Heart right ventricle (tissue), 16 donors: Measurements from ENCODE around the gene S100A2. TPM values are rescaled to one million over a fixed set of nuclear protein-coding genes. Genes with fewer than 3 reads are reported as not detected.

Source experiments
- ATAC-seq, 8 donors: fragments of 200-7000 bp; cut with Tn5 transposase; one replicate each; pipeline ENCODE4 v1.9.1; 2020; ENCODE audit warnings: mild to moderate bottlenecking in 8 of 8, moderate library complexity in 8 of 8, moderate number of reproducible peaks in 1 of 8
- DNase-seq, 2 donors: peaks; one replicate each; pipeline ENCODE4 v3.0.0-alpha.2; 2020
- H3K27ac ChIP-seq, 10 donors: fragments of 200-600 bp; sonication (generic) in 2 of 10; one replicate each; pipeline versions ENCODE4 v1.5.0 to v1.8.0; 2020 to 2022; ENCODE audit warnings: mild to moderate bottlenecking in 3 of 10
- H3K27me3 ChIP-seq, 7 donors: fragments of 200-600 bp; one replicate each; pipeline ENCODE4 v1.8.0; 2021 to 2022; ENCODE audit warnings: mild to moderate bottlenecking in 2 of 7
- H3K36me3 ChIP-seq, 9 donors: fragments of 200-600 bp; sonication (generic) in 1 of 9; one replicate each; pipeline versions ENCODE4 v1.5.0 to v1.8.0; 2020 to 2022; ENCODE audit warnings: mild to moderate bottlenecking in 2 of 9
- H3K4me1 ChIP-seq, 9 donors: fragments of 200-600 bp; sonication (generic) in 1 of 9; one replicate each; pipeline versions ENCODE4 v1.5.0 to v1.8.0; 2020 to 2022; ENCODE audit warnings: mild to moderate bottlenecking in 4 of 9
- H3K4me3 ChIP-seq, 10 donors: fragments of 200-600 bp; sonication (generic) in 2 of 10; one replicate each; pipeline versions ENCODE4 v1.5.0 to v1.8.0; 2020 to 2022; ENCODE audit warnings: mild to moderate bottlenecking in 7 of 10, moderate library complexity in 2 of 10
- H3K9me3 ChIP-seq, 11 donors: fragments of 200-600 bp in 10 of 11; sonication (generic) in 2 of 11; one replicate each; pipeline versions ENCODE4 v1.5.0 to v1.8.0; 2013 to 2022; ENCODE audit warnings: mild to moderate bottlenecking in 2 of 11, control low read depth in 1 of 11, moderate library complexity in 1 of 11
- WGBS, 2 donors: extraction: QIAGEN DNeasy Blood & Tissue Kit; methylation state at CpG; one replicate each; pipeline ENCODE4 v1.1.7; 2013; ENCODE audit warnings: inconsistent platforms in 1 of 2; 5-methylcytosine and 5-hydroxymethylcytosine counted together
- intact Hi-C, 10 donors: fragments of 100-400 bp; cut with DNase I; formaldehyde crosslinking; loops; one replicate each; pipeline versions ENCODE4 v1.11.1 to v1.14.2; 2022
- polyA plus RNA-seq, 2 donors: library from polyadenylated mRNA; stranded (reverse); fragments of 200-250 nt; gene quantifications; one replicate each; pipeline ENCODE4 v1.2.3, GENCODE V29; 2013
- total RNA-seq, 10 donors: library from RNA; stranded (reverse); fragmentation: NEBNext Ultra II Directional in 3 of 10; extraction: Animal tissue kit (Norgen Biotek cat#: 25700) in 3 of 10; gene quantifications; one replicate each; pipeline versions ENCODE4 v1.2.1 to v1.2.4, GENCODE V29; 2021 to 2023
- TF ChIP-seq, protein P1 (sequence below), 9 donors: fragments of 200-600 bp; sonication (generic) in 2 of 9; IDR thresholded peaks; one replicate each; pipeline versions ENCODE4 v1.5.0 to v1.8.0; 2021 to 2022; ENCODE audit warnings: antibody characterized with exemption in 9 of 9, mild to moderate bottlenecking in 5 of 9, moderate library complexity in 1 of 9
- donor health status: Arrhythmogenic right ventricular cardiomyopathy.
- donor health status: ischemic (EF 13 %, LVEDD 7.1; RV severe dilation, severe dysfunction).
- donor health status: healthy with polysubstance abuse.
- donor health status: DM: no; HTN: yes; CAD: no.
- donor health status: DM: no; HTN: no; CAD: no.
- donor health status: ischemic (EF 25% LVEDD 6.9; RV normal size, moderate dysfunction).
- donor health status: ischemic (EF 25% LVEDD 5.7; RV mildly dilated, moderate dysfunction).
- donor health status: healthy.
- donor health status: DM: yes; HTN: yes; CAD: no.
- donor health status: Ischemic cardiomyopathy.
- donor health status: ischemic (EF 35%, LVEDD 5.7; RV mildly dilated, moderate dysfunction).
- donor health status: nonischemic (EF 11% LVEDD 7.7; RV severe dilation, severe dysfunction).
- donor health status: DM: yes; HTN: yes; CAD: no.
- donor health status: PGD.
- donor health status: ischemic (EF 29% LVEDD 5.4; RV normal size, mild dysfunction).
- donor health status: nonischemic (EF 23%, LVEDD 6.1; RV moderate dilation, normal function).

The S100A2 gene
- total and polyA plus RNA-seq, 12 donors, result 1.2 to 7.4 (median 3.1) TPM; not detected in 1

DNA sequence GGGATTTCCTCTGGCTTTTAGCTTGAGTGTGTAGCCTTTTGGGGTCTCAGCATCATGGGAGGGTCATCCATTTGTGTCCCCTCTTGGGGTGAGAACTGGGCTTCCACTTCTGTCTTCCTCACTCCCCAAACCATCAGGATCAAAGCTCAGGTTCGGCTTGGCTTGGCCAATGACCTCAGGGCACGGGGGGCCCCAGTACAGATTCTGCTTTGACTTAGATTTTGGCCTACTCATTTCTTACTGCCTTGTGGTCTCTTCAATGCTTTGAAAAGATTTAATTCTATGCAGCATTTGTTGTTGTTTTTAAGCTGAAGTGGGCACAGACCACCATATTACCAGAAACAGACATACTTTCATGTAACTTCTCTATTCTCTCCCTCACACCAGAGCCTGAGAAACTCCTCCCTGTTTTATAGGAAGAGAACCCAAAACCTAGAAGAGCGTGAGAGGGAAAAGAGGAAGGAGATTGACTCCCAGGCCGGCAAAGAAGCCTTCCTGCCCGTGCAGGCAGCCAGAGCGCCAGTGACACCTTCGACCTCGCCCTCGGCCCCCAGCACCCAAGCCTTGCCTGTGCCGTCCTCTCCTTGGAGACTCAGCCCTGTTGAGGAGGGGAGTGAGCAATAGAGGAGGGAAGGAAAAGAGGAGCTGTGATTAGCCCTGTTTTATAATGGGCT is 14.7 kb downstream of the S100A2 start:
- no peak overlapping the region for H3K4me3 ChIP-seq
- TF ChIP-seq, protein P1, sequence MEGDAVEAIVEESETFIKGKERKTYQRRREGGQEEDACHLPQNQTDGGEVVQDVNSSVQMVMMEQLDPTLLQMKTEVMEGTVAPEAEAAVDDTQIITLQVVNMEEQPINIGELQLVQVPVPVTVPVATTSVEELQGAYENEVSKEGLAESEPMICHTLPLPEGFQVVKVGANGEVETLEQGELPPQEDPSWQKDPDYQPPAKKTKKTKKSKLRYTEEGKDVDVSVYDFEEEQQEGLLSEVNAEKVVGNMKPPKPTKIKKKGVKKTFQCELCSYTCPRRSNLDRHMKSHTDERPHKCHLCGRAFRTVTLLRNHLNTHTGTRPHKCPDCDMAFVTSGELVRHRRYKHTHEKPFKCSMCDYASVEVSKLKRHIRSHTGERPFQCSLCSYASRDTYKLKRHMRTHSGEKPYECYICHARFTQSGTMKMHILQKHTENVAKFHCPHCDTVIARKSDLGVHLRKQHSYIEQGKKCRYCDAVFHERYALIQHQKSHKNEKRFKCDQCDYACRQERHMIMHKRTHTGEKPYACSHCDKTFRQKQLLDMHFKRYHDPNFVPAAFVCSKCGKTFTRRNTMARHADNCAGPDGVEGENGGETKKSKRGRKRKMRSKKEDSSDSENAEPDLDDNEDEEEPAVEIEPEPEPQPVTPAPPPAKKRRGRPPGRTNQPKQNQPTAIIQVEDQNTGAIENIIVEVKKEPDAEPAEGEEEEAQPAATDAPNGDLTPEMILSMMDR (IDR thresholded peaks at IDR 0.05), result no peak
- no peak for DNase-seq
- ATAC-seq, result no peak
- WGBS, 2 donors, result 86 to 87% methylated on average over 10 of the region's 10 CpGs
- H3K27ac ChIP-seq, result peak overlapping the region in 3 of 10 donors; percentile 9 to 69 (median 34)
- H3K9me3 ChIP-seq, result no peaks in the 10 kb centered on the region
- H3K27me3 ChIP-seq, result no peaks in the 10 kb centered on the region
- H3K4me1 ChIP-seq, result peaks cover 23 to 75% (median 43%) of the 10 kb centered on the region in 9 donors
- intact Hi-C loops, result no loop called here
- H3K36me3 ChIP-seq, result no peaks in the 10 kb centered on the region

DNA sequence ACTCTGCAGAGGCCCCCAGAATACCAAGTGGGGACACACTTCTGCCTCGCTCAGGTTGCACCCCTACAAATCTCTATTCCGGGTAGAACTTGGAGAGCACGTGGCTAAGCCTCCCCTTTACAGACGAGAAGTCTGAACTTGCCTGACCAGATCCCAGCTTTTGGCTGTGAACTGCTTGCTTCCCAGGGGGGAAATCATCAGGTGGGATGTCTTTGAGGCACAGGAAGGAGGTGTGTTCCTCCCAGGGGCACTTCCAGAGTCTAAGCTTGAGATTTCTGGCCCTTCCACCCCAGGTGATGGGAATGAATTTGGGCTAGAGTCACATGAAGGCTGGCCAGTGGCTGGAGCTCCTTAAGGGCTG is 15.3 kb downstream of the S100A2 start:
- peaks cover 28 to 81% (median 49%) of the 10 kb centered on the region in 9 donors for H3K4me1 ChIP-seq
- H3K27ac ChIP-seq, result peak overlapping the region in 4 of 10 donors; percentile 9 to 73 (median 52)
- intact Hi-C loops, result no loop called here
- DNase-seq (no peak), ATAC-seq (no peak)
- WGBS, 2 donors, result 62 to 78% methylated on average over 4 of the region's 4 CpGs
- TF ChIP-seq, protein P1 (IDR thresholded peaks at IDR 0.05), result no peak
- H3K36me3 ChIP-seq, result no peaks in the 10 kb centered on the region
- no peaks in the 10 kb centered on the region for H3K9me3 ChIP-seq
- no peak overlapping the region for H3K4me3 ChIP-seq
- H3K27me3 ChIP-seq, result no peaks in the 10 kb centered on the region

DNA sequence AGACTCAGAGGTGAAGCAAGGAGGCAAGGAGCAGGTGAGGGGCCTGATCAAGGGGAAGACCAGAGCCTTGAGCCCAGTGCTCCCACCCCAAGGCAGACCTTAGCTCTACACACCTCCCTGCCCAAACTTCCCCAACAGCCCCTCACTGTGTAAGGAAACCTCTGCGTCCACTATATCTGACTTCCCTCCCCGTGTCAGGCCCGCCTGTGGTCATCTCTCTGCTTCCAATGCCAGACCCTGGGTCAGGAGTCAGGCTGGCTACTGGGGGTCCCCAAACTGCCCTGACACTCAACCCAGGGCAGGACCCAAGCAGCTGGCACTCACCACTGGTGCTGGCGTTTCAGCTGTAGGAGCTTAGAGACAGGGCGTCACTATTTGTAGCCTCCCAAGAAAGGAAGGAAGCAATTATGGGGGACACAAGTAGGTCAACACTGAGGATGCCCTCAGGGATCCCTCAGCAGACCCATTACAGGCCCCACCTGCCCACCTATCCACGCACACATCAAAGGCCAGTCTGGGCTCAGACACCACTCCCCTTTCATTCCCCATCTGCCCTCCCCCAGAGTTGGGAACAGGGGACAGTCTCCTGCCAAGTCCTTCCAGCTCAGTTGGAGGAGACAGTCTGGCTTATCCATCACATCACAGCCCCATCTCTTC is 15.8 kb downstream of the S100A2 start:
- Histone ChIP-seq H3K9me3 (no peaks in the 10 kb centered on the region), H3K27ac (peak overlapping the region in 8 of 10 donors; percentile 35 to 83 (median 64)), H3K36me3 (no peaks in the 10 kb centered on the region), H3K4me3 (no peak overlapping the region), H3K4me1 (peaks cover 32 to 86% (median 54%) of the 10 kb centered on the region in 9 donors), H3K27me3 (no peaks in the 10 kb centered on the region)
- ATAC-seq (no peak), DNase-seq (no peak)
- TF ChIP-seq, protein P1 (IDR thresholded peaks at IDR 0.05), result no peak
- intact Hi-C loops, result no loop called here
- 65 to 70% methylated on average over 6 of the region's 6 CpGs for WGBS, 2 donors

DNA sequence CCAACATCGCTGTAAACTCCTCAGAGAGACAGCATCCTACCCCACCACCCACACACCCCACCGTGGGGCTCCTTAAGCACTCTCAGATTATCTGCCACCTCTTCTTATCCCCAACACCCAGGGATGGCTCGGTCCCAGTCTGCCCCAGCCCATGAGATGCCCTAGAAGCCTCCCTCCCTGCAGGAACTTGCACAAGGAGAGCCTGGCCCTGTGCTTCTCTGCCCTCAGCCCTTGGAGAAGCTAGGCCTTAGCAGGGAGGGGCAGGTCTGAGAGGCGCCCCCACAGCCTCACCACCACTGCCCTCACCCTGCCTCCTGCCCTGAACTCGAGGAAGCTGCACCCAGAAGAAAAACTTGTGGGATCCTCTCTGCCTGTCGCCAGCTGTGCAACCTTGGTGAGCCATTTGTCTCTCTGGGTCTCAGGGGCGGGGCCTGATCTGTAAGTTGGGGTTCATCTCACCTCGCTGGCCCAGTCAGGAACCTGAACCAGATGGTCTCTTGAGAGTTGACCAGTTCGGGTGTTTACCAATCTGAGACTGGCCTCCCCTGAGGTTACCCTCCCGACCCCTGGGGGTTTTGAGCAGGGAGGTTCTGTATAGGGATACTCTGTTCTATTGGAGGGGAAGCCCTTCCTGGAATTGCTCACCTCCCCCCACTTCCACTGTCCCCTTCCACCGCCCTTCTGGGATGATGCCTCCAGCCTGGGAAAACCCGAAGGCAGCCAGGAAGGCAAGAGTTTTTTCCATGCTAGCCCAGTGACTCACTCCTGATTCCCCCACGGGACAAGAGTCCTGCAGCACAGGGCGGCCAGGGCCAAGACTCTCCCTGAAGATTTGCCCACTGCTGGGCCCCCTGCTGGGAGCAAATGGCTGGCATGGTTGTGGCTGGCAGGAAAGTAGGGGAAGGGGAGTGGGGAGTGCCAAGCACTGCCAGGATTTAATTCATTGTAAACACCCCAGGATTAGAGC is 16.6 kb downstream of the S100A2 start, which contains the start of gene S100A3:
Gene S100A3 (minus strand): TSS at position 537 of the 967 bp plus-strand sequence. CDS start 773 bp downstream, outside the sequence.
- Histone ChIP-seq H3K4me3 (no peak within 1 kb of the TSS), H3K27me3 (no peaks in the 10 kb centered on the region), H3K36me3 (peaks cover 0 to 4% (median 0%) of the 10 kb centered on the region in 9 donors), H3K4me1 (peaks cover 30 to 86% (median 58%) of the 10 kb centered on the region in 9 donors), H3K9me3 (no peaks in the 10 kb centered on the region), H3K27ac (peak within 1 kb of the TSS; percentile 35 to 83 (median 64))
- 61 to 67% methylated on average over 14 of the region's 14 CpGs for WGBS, 2 donors
- peak; percentile 62 to 83 for DNase-seq
- peak; percentile 34 to 80 (median 58) for ATAC-seq
- TF ChIP-seq, protein P1 (IDR thresholded peaks at IDR 0.05), result peak in 7 of 9 donors; percentile 6 to 34 (median 22)
- intact Hi-C loops, result no loop called here
